ENCODE data around the gene ELMO2.

- TF ChIP-seq EZH2 (IDR thresholded peaks at IDR 0.05; ENCODE audit: insufficient read depth, poor library complexity, severe bottlenecking) (no peak), EZH2phosphoT487 (IDR thresholded peaks at IDR 0.05; ENCODE audit: insufficient read depth, low read depth) (no peak)
Observed at GRCh38 chr20:46394872-46395760, 11.3 kb downstream of the ELMO2 start.

All from GM23248 (cell line).